CD14-positive monocyte (primary cell): Measurements from ENCODE around the gene DNAJC3. TPM values are rescaled to one million over a fixed set of nuclear protein-coding genes. Genes with fewer than 3 reads are reported as not detected.

ENCODE experiments used
- DNase-seq, 3 donors: peaks; one replicate each; pipeline ENCODE4 v3.0.0-alpha.2; 2011 to 2022
- H2AFZ ChIP-seq: 2 replicates; pipeline ENCODE4 v1.6.0; 2012; ENCODE audit warnings: mild to moderate bottlenecking, low read depth, low read length, inconsistent platforms; ENCODE audit not compliant: insufficient read depth, poor library complexity, severe bottlenecking
- H3K27ac ChIP-seq, 2 donors: 1 replicate in 1 of 2; 2 replicates in 1 of 2; pipeline ENCODE4 v1.5.1; 2012 to 2013; ENCODE audit warnings: low read length in 2 of 2, control low read depth in 1 of 2, inconsistent platforms in 1 of 2, low read depth in 1 of 2, mild to moderate bottlenecking in 1 of 2
- H3K27me3 ChIP-seq, 2 donors: one replicate each; pipeline versions ENCODE4 v1.6.0 to v1.6.1; 2011 to 2013; ENCODE audit warnings: low read length in 2 of 2; ENCODE audit not compliant: control insufficient read depth in 2 of 2, insufficient read depth in 2 of 2
- H3K36me3 ChIP-seq, 2 donors: replicated peaks in 1 of 2; 1 replicate in 1 of 2; 2 replicates in 1 of 2; pipeline versions ENCODE4 v1.5.1 to v1.6.1; 2012 to 2013; ENCODE audit warnings: low read length in 2 of 2, control low read depth in 1 of 2, inconsistent platforms in 1 of 2, mild to moderate bottlenecking in 1 of 2; ENCODE audit not compliant: insufficient read depth in 2 of 2, control insufficient read depth in 1 of 2
- H3K4me1 ChIP-seq, 2 donors: 1 replicate in 1 of 2; 2 replicates in 1 of 2; pipeline versions ENCODE4 v1.5.1 to v1.6.1; 2012 to 2013; ENCODE audit warnings: low read length in 2 of 2, control low read depth in 1 of 2, inconsistent platforms in 1 of 2, mild to moderate bottlenecking in 1 of 2, moderate library complexity in 1 of 2; ENCODE audit not compliant: insufficient read depth in 2 of 2, control insufficient read depth in 1 of 2
- H3K4me2 ChIP-seq: replicated peaks from 2 replicates; pipeline ENCODE3; 2012; ENCODE audit warnings: low read length, moderate library complexity, mild to moderate bottlenecking; ENCODE audit not compliant: poor library complexity, severe bottlenecking; ENCODE audit errors: extremely low read depth
- H3K4me3 ChIP-seq, 3 experiments: fragments of 200-600 bp in 1 of 3; sonication (generic) in 1 of 3; replicated peaks in 1 of 3; 1 replicate in 2 of 3; 2 replicates in 1 of 3; pipeline ENCODE4 v1.5.1; 2011 to 2013; ENCODE audit warnings: low read length in 3 of 3, mild to moderate bottlenecking in 3 of 3, control low read depth in 2 of 3, low read depth in 2 of 3, inconsistent platforms in 1 of 3, moderate library complexity in 1 of 3
- H3K79me2 ChIP-seq: 2 replicates; pipeline ENCODE4 v1.6.0; 2012; ENCODE audit warnings: mild to moderate bottlenecking, control low read depth, inconsistent platforms, low read length, moderate library complexity; ENCODE audit not compliant: insufficient read depth
- H3K9ac ChIP-seq: 2 replicates; pipeline ENCODE4 v1.6.0; 2017; ENCODE audit warnings: low read length, mild to moderate bottlenecking; ENCODE audit not compliant: insufficient read depth, poor library complexity, severe bottlenecking
- H3K9me3 ChIP-seq, 2 donors: replicated peaks in 1 of 2; 1 replicate in 1 of 2; 2 replicates in 1 of 2; pipeline versions ENCODE4 v1.5.1 to v1.6.1; 2012 to 2013; ENCODE audit warnings: low read length in 2 of 2, control low read depth in 1 of 2; ENCODE audit not compliant: control insufficient read depth in 1 of 2, insufficient read depth in 1 of 2
- H4K20me1 ChIP-seq: 2 replicates; pipeline ENCODE4 v1.6.0; 2012; ENCODE audit warnings: mild to moderate bottlenecking, low read length, control low read depth, moderate library complexity; ENCODE audit not compliant: insufficient read depth
- H3K27ac Mint-ChIP-seq, 7 donors: one replicate each; pipeline ENCODE4 v1.8.0; 2020; ENCODE audit warnings: mild to moderate bottlenecking in 7 of 7, mixed read lengths in 7 of 7, moderate library complexity in 6 of 7, inconsistent platforms in 2 of 7
- H3K27me3 Mint-ChIP-seq, 3 donors: one replicate each; pipeline ENCODE4 v1.8.0; 2021 to 2022; ENCODE audit warnings: low read depth in 3 of 3, mild to moderate bottlenecking in 3 of 3, mixed read lengths in 3 of 3, moderate library complexity in 3 of 3, inconsistent platforms in 1 of 3
- H3K36me3 Mint-ChIP-seq, 2 donors: one replicate each; pipeline ENCODE4 v1.8.0; 2020; ENCODE audit warnings: mixed read lengths in 2 of 2, inconsistent platforms in 1 of 2, mild to moderate bottlenecking in 1 of 2
- H3K4me1 Mint-ChIP-seq: one replicate; pipeline ENCODE4 v1.8.0; 2020; ENCODE audit warnings: mild to moderate bottlenecking, mixed read lengths
- H3K4me3 Mint-ChIP-seq, 2 donors: one replicate each; pipeline ENCODE4 v1.8.0; 2020; ENCODE audit warnings: mild to moderate bottlenecking in 2 of 2, mixed read lengths in 2 of 2, moderate library complexity in 1 of 2
- H3K9me3 Mint-ChIP-seq, 7 donors: one replicate each; pipeline ENCODE4 v1.8.0; 2020 to 2022; ENCODE audit warnings: mixed read lengths in 7 of 7, mild to moderate bottlenecking in 6 of 7, moderate library complexity in 6 of 7, inconsistent platforms in 2 of 7
- CTCF ChIP-seq: fragments of 200-600 bp; IDR thresholded peaks from one replicate; pipeline ENCODE4 v1.8.0; 2022; ENCODE audit warnings: antibody characterized with exemption, mild to moderate bottlenecking
- WGBS: methylation state at CpG from one replicate; pipeline ENCODE4 v1.1.5; 2013; ENCODE audit warnings: missing lambda C conversion rate; ENCODE audit not compliant: insufficient coverage; 5-methylcytosine and 5-hydroxymethylcytosine counted together
- intact Hi-C, 2 donors: fragments of 100-400 bp; cut with micrococcal nuclease; formaldehyde crosslinking; loops; one replicate each; pipeline versions ENCODE4 v1.15.0 to v1.15.1; 2023
- polyA plus RNA-seq, 3 donors: library from polyadenylated mRNA; depleted of rRNA in 1 of 3; unstranded in 2 of 3; stranded (reverse) in 1 of 3; fragments of 300-500 nt in 2 of 3; fragments of >200 nt in 1 of 3; fragmentation: Illumina TruSeq in 2 of 3; gene quantifications; 1 replicate in 2 of 3; 2 replicates in 1 of 3; pipeline ENCODE4 v1.2.3, GENCODE V29; 2012 to 2021

DNAJC3 gene
- polyA plus RNA-seq, 3 donors: 11.1 to 27.6 (median 22.3) TPM

- Histone ChIP-seq H3K9ac (no peak overlapping the region), H3K4me3 (peak overlapping the region; percentile 23 to 71 (median 27)), H3K4me1 (peaks cover 19 to 24% of the 10 kb centered on the region in 2 donors), H3K36me3 (no peaks in the 10 kb centered on the region), H3K4me2 (peak overlapping the region; percentile 78), H4K20me1 (no peaks in the 10 kb centered on the region), H3K9me3 (peaks cover 0 to 6% of the 10 kb centered on the region in 2 donors), H3K27ac (no peak overlapping the region), H2AFZ (peak overlapping the region; percentile 65), H3K27me3 (peaks cover 36 to 61% of the 10 kb centered on the region in 2 donors), H3K79me2 (no peaks in the 10 kb centered on the region)
- H3K27me3 Mint-ChIP-seq: peaks cover 56 to 65% (median 59%) of the 10 kb centered on the region in 3 donors
- H3K4me3 Mint-ChIP-seq: peak overlapping the region; percentile 78 to 88
- no peak overlapping the region for H3K27ac Mint-ChIP-seq
- no peak for DNase-seq
- peaks cover 20% of the 10 kb centered on the region for H3K4me1 Mint-ChIP-seq
- TF ChIP-seq CTCF: no peak
- intact Hi-C loops: no loop called here
- 2% methylated on average over 50 of the region's 62 CpGs for WGBS
- H3K9me3 Mint-ChIP-seq: peaks cover 0 to 20% (median 3%) of the 10 kb centered on the region in 7 donors
- H3K36me3 Mint-ChIP-seq: peaks cover 0 to 8% of the 10 kb centered on the region in 2 donors
Observed at GRCh38 chr13:95643936-95644598, 32.9 kb upstream of the DNAJC3 start.

- no peaks in the 10 kb centered on the region for H4K20me1 ChIP-seq
- H3K4me3 ChIP-seq: peak within 1 kb of the TSS; percentile 23 to 71 (median 27)
- no peak within 1 kb of the TSS for H3K9ac ChIP-seq
- WGBS: 2% methylated on average over 23 of the region's 30 CpGs
- Mint-ChIP-seq H3K27me3 (peaks cover 52 to 62% (median 56%) of the 10 kb centered on the region in 3 donors), H3K9me3 (peaks cover 0 to 20% (median 3%) of the 10 kb centered on the region in 7 donors), H3K4me3 (peak within 1 kb of the TSS; percentile 78 to 88), H3K27ac (no peak within 1 kb of the TSS), H3K36me3 (peaks cover 0 to 8% of the 10 kb centered on the region in 2 donors), H3K4me1 (peaks cover 20% of the 10 kb centered on the region)
- TF ChIP-seq CTCF: no peak
- intact Hi-C loops: no loop called here
- no peaks in the 10 kb centered on the region for H3K36me3 ChIP-seq
- no peak for DNase-seq
- H3K27me3 ChIP-seq: peaks cover 36 to 61% of the 10 kb centered on the region in 2 donors
- H3K4me1 ChIP-seq: peaks cover 19 to 24% of the 10 kb centered on the region in 2 donors
- H3K9me3 ChIP-seq: peaks cover 0 to 6% of the 10 kb centered on the region in 2 donors
- peak within 1 kb of the TSS; percentile 78 for H3K4me2 ChIP-seq
- H3K79me2 ChIP-seq: no peaks in the 10 kb centered on the region
- peak within 1 kb of the TSS; percentile 65 for H2AFZ ChIP-seq
- H3K27ac ChIP-seq: no peak within 1 kb of the TSS
Observed at GRCh38 chr13:95644601-95645052, 32.3 kb upstream of the DNAJC3 start, which contains the start of gene DZIP1. Gene DZIP1, minus strand, starts transcription at chr13:95644706. Its CDS starts 2,677 bp downstream, at chr13:95642029.
